ENCODE results near the gene PLEKHG5. TPM values are rescaled to one million over a fixed set of nuclear protein-coding genes. Genes with fewer than 3 reads are reported as not detected.
A peak's percentile ranks its signal among the peaks of the same experiment; 100 is the strongest.

The PLEKHG5 gene
- total RNA-seq, 2 donors from 2014 or later = 0.33 to 0.81 TPM

DNA sequence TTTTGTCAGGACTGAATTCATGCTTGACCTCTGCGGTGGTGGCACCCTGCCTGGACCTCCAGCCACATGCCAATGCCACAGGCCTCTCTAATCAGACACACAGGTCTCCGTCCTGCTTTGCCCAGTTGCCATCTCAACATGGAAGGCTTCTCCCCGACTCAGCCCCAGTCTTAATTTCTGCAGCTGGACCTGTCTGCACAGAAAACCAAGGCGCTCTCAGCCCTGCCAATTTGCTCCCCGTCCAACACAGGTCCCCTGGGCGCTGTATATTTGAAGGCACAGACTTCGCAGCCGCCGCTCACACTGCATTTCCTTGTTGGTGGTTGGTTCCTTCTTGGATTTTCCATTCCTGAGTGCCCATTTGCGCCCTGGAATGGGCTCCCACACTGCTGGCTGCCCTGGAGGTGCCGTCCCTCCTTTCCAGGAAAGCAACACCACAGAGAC, 28.0 kb upstream of the PLEKHG5 start:
- no peak overlapping the region for H3K4me3 Mint-ChIP-seq
- no peaks in the 10 kb centered on the region for H3K4me1 Mint-ChIP-seq (ENCODE audit: low read depth in 2 of 2)
- peaks cover 5% of the 10 kb centered on the region for H3K36me3 Mint-ChIP-seq
- no peaks in the 10 kb centered on the region for H3K27me3 Mint-ChIP-seq
- no peaks in the 10 kb centered on the region for H3K9me3 Mint-ChIP-seq
- no peak overlapping the region for H3K27ac Mint-ChIP-seq
- ATAC-seq (peak in 1 of 2 donors; percentile 36), DNase-seq (ENCODE audit: low spot score) (no peak)

- Mint-ChIP-seq H3K4me3 (no peak overlapping the region), H3K27me3 (no peaks in the 10 kb centered on the region), H3K27ac (no peak overlapping the region), H3K36me3 (no peaks in the 10 kb centered on the region), H3K4me1 (ENCODE audit: low read depth in 2 of 2) (no peaks in the 10 kb centered on the region), H3K9me3 (no peaks in the 10 kb centered on the region)
- DNase-seq (ENCODE audit: low spot score) = no peak
- no peak for ATAC-seq
Observed at GRCh38 chr1:6517435-6517851, 26.0 kb upstream of the PLEKHG5 start.

DNA sequence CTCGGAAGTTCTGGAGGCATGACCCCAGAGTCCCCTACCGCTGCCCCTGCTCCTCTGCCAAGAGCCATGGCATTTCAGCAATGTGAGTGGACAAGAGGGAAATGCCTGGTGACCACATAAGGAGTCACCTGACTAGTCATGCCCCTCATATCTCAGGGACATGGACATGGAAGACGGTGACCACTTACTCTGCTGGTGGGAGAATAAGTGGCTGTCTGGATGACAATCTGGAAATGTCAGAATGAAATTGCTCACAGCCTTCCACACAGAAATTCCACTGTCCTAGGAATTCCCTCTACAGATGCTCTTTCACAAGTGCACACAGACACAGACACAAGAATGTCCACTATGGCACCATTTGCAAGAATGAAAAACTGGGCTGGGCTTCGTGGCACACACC, 24.3 kb upstream of the PLEKHG5 start:
- DNase-seq (ENCODE audit: low spot score) (no peak), ATAC-seq (no peak)
- H3K27ac Mint-ChIP-seq = no peak overlapping the region

GRCh38 chr1:6513320-6513801, 21.9 kb upstream of the PLEKHG5 start:
- Mint-ChIP-seq H3K4me3 (no peak overlapping the region), H3K27me3 (no peaks in the 10 kb centered on the region), H3K9me3 (no peaks in the 10 kb centered on the region), H3K36me3 (no peaks in the 10 kb centered on the region), H3K4me1 (ENCODE audit: low read depth in 2 of 2) (no peaks in the 10 kb centered on the region), H3K27ac (no peak overlapping the region)
- no peak for DNase-seq (ENCODE audit: low spot score)
- no peak for ATAC-seq

More for the DNA sequence above, 24.3 kb upstream of the PLEKHG5 start:
- Mint-ChIP-seq H3K9me3 (no peaks in the 10 kb centered on the region), H3K4me1 (ENCODE audit: low read depth in 2 of 2) (no peaks in the 10 kb centered on the region), H3K36me3 (no peaks in the 10 kb centered on the region), H3K27me3 (no peaks in the 10 kb centered on the region), H3K4me3 (no peak overlapping the region)

- Mint-ChIP-seq H3K36me3 (no peaks in the 10 kb centered on the region), H3K27me3 (no peaks in the 10 kb centered on the region), H3K9me3 (no peaks in the 10 kb centered on the region), H3K4me1 (ENCODE audit: low read depth in 2 of 2) (no peaks in the 10 kb centered on the region), H3K4me3 (no peak overlapping the region), H3K27ac (no peak overlapping the region)
- no peak for DNase-seq (ENCODE audit: low spot score)
- ATAC-seq = no peak
Observed at GRCh38 chr1:6512908-6513280, 21.4 kb upstream of the PLEKHG5 start.

DNA sequence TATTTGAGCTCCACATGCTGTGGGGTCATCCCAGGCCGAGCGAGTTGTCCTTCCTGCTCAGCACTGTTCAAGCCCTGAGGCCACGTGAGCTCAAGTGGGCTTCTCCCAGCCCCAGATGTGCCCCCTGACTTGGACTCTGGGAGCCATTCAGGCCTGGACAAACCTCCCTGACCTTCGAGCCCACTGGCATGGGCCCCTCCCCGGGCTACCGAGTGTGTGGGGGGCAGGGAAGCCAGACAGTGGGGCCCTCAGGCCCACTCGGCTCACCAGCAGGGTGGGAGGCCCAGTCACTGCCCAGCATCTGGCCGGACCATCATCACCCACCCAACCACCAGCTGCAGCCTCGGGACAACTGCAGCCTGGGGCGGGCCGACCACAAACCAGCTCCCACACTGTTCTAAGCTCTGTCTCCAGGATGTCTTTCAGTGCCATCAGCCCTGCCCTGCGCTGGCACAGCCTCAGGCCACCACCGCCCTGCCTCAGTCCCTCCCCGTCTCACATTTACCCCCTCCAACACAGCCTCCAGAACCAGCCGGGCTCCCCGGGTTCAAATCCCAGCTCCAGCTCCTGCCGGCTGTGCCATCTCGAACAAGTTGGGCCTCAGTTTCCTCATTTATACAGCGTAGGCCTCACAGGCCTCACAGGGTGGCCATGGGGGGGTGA, 20.9 kb upstream of the PLEKHG5 start:
- H3K27me3 Mint-ChIP-seq = no peaks in the 10 kb centered on the region
- no peak overlapping the region for H3K27ac Mint-ChIP-seq
- H3K9me3 Mint-ChIP-seq = no peaks in the 10 kb centered on the region
- ATAC-seq (no peak), DNase-seq (ENCODE audit: low spot score) (no peak)
- H3K36me3 Mint-ChIP-seq = no peaks in the 10 kb centered on the region
- H3K4me1 Mint-ChIP-seq (ENCODE audit: low read depth in 2 of 2) = no peaks in the 10 kb centered on the region
- no peak overlapping the region for H3K4me3 Mint-ChIP-seq

DNA sequence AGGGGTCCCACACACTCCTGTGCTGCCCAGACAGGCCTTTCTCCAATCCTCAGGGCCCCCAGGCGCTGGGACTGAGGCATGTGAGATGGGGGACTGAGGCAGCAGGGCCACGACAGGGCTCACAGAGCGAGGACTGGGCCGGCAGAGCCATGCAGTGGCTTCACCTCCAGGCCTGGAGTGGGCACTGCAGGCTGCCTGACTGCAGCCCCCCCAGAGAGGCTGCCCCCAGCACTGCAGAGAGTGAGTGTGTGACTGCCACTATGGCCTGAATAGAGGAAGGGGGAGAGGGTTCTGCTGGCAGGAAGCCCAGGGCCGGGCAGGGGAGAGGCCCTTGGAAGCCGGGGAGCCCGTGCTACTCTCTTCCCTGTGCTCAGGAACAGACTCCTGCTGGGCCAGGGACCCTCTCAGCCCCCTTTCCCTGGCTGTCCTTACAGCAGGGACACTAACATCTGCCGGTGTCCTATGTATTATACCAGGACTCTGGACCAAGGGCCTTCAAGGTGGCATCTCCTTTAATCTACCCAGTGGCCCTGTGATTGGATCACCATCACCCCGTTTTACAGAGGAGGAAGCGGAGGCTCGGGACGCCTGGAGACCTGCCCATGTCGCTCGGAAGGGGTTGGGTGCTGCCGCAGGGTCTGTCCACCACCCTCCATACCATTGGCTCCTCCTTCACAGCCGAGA, 20.2 kb upstream of the PLEKHG5 start:
- Mint-ChIP-seq H3K27me3 (no peaks in the 10 kb centered on the region), H3K9me3 (no peaks in the 10 kb centered on the region), H3K4me3 (no peak overlapping the region), H3K36me3 (no peaks in the 10 kb centered on the region), H3K4me1 (ENCODE audit: low read depth in 2 of 2) (no peaks in the 10 kb centered on the region), H3K27ac (no peak overlapping the region)
- no peak for DNase-seq (ENCODE audit: low spot score)
- no peak for ATAC-seq

- Mint-ChIP-seq H3K27ac (no peak overlapping the region), H3K36me3 (no peaks in the 10 kb centered on the region), H3K4me3 (no peak overlapping the region), H3K27me3 (no peaks in the 10 kb centered on the region), H3K4me1 (ENCODE audit: low read depth in 2 of 2) (no peaks in the 10 kb centered on the region), H3K9me3 (no peaks in the 10 kb centered on the region)
- no peak for ATAC-seq
- no peak for DNase-seq (ENCODE audit: low spot score)
Observed at GRCh38 chr1:6511056-6511455, 19.6 kb upstream of the PLEKHG5 start.

- no peaks in the 10 kb centered on the region for H3K27me3 Mint-ChIP-seq
- no peaks in the 10 kb centered on the region for H3K9me3 Mint-ChIP-seq
- no peak overlapping the region for H3K27ac Mint-ChIP-seq
- DNase-seq (ENCODE audit: low spot score) (no peak), ATAC-seq (no peak)
- H3K4me1 Mint-ChIP-seq (ENCODE audit: low read depth in 2 of 2) = no peaks in the 10 kb centered on the region
- no peak overlapping the region for H3K4me3 Mint-ChIP-seq
- H3K36me3 Mint-ChIP-seq = no peaks in the 10 kb centered on the region
Observed at GRCh38 chr1:6510493-6510892, 19.0 kb upstream of the PLEKHG5 start.

- ATAC-seq (no peak), DNase-seq (ENCODE audit: low spot score) (no peak)
- Mint-ChIP-seq H3K27ac (no peak overlapping the region), H3K36me3 (no peaks in the 10 kb centered on the region), H3K27me3 (no peaks in the 10 kb centered on the region), H3K4me1 (ENCODE audit: low read depth in 2 of 2) (no peaks in the 10 kb centered on the region), H3K9me3 (no peaks in the 10 kb centered on the region), H3K4me3 (no peak overlapping the region)
Observed at GRCh38 chr1:6509919-6510291, 18.4 kb upstream of the PLEKHG5 start.

GRCh38 chr1:6509220-6509918, 17.9 kb upstream of the PLEKHG5 start:
- Mint-ChIP-seq H3K27ac (no peak overlapping the region), H3K36me3 (no peaks in the 10 kb centered on the region), H3K4me1 (ENCODE audit: low read depth in 2 of 2) (no peaks in the 10 kb centered on the region), H3K4me3 (no peak overlapping the region), H3K9me3 (no peaks in the 10 kb centered on the region), H3K27me3 (no peaks in the 10 kb centered on the region)
- ATAC-seq (no peak), DNase-seq (ENCODE audit: low spot score) (no peak)

DNA sequence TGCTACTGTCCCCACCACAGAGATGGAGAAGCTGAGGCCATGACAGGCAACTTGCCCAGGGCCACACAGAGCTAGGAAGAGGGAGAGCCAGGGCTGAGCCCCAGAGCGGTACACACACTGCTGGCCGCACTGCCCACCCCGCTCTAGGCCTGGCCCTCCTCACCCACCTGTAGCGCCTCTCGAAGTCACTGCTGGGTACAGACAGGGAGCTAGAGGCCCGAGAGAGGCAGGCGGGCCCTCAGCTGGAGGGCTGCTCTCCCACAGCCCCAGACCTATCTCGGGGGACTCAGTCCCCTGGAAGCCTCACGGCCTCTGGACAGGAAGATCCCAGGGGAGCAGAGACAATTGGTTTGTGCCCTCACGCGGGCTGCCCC, 17.3 kb upstream of the PLEKHG5 start:
- H3K4me3 Mint-ChIP-seq = no peak overlapping the region
- no peak for ATAC-seq
- H3K4me1 Mint-ChIP-seq (ENCODE audit: low read depth in 2 of 2) = no peaks in the 10 kb centered on the region
- no peaks in the 10 kb centered on the region for H3K36me3 Mint-ChIP-seq
- no peak overlapping the region for H3K27ac Mint-ChIP-seq
- DNase-seq (ENCODE audit: low spot score) = no peak
- no peaks in the 10 kb centered on the region for H3K9me3 Mint-ChIP-seq
- no peaks in the 10 kb centered on the region for H3K27me3 Mint-ChIP-seq

- H3K9me3 Mint-ChIP-seq = no peaks in the 10 kb centered on the region
- H3K27me3 Mint-ChIP-seq = no peaks in the 10 kb centered on the region
- ATAC-seq = no peak
- H3K4me3 Mint-ChIP-seq = no peak overlapping the region
- H3K36me3 Mint-ChIP-seq = no peaks in the 10 kb centered on the region
- H3K4me1 Mint-ChIP-seq (ENCODE audit: low read depth in 2 of 2) = no peaks in the 10 kb centered on the region
- no peak overlapping the region for H3K27ac Mint-ChIP-seq
- no peak for DNase-seq (ENCODE audit: low spot score)
Observed at GRCh38 chr1:6508154-6508815, 16.8 kb upstream of the PLEKHG5 start.

GRCh38 chr1:6507461-6507911, 16.0 kb upstream of the PLEKHG5 start:
- no peaks in the 10 kb centered on the region for H3K27me3 Mint-ChIP-seq
- H3K36me3 Mint-ChIP-seq = no peaks in the 10 kb centered on the region
- H3K27ac Mint-ChIP-seq = no peak overlapping the region
- no peak overlapping the region for H3K4me3 Mint-ChIP-seq
- no peaks in the 10 kb centered on the region for H3K4me1 Mint-ChIP-seq (ENCODE audit: low read depth in 2 of 2)
- ATAC-seq = no peak
- DNase-seq (ENCODE audit: low spot score) = no peak
- no peaks in the 10 kb centered on the region for H3K9me3 Mint-ChIP-seq
